Endodermal cell (in vitro differentiated cells): ENCODE measurements around the gene RBMS3. TPM values are rescaled to one million over a fixed set of nuclear protein-coding genes. Genes with fewer than 3 reads are reported as not detected.
A peak's percentile ranks its signal among the peaks of the same experiment; 100 is the strongest.

ENCODE experiments used
- DNase-seq: peaks from one replicate; pipeline ENCODE4 v3.0.0-alpha.2; 2017
- H3K27ac ChIP-seq: 2 replicates; pipeline ENCODE4 v1.5.1; 2013; ENCODE audit warnings: mild to moderate bottlenecking, low read depth, low read length, moderate library complexity
- H3K27me3 ChIP-seq: 2 replicates; pipeline ENCODE4 v1.6.1; 2013; ENCODE audit warnings: mild to moderate bottlenecking, low read length, moderate library complexity; ENCODE audit not compliant: insufficient read depth, control insufficient read depth, poor library complexity, severe bottlenecking
- H3K36me3 ChIP-seq: 2 replicates; pipeline ENCODE4 v1.7.0; 2013; ENCODE audit warnings: mild to moderate bottlenecking, low read length, moderate library complexity; ENCODE audit not compliant: control insufficient read depth, insufficient read depth
- H3K4me1 ChIP-seq: one replicate; pipeline ENCODE4 v1.7.0; 2013; ENCODE audit warnings: low read length; ENCODE audit not compliant: control insufficient read depth, insufficient read depth
- H3K4me3 ChIP-seq: 2 replicates; pipeline ENCODE4 v1.5.1; 2013; ENCODE audit warnings: mild to moderate bottlenecking, low read length, moderate library complexity
- H3K9ac ChIP-seq: 2 replicates; pipeline ENCODE4 v1.6.1; 2013; ENCODE audit warnings: mild to moderate bottlenecking, low read length, moderate library complexity; ENCODE audit not compliant: poor library complexity, severe bottlenecking; ENCODE audit errors: extremely low read depth
- H3K9me3 ChIP-seq: 2 replicates; pipeline ENCODE4 v1.6.1; 2013; ENCODE audit warnings: mild to moderate bottlenecking, low read length, moderate library complexity; ENCODE audit not compliant: control insufficient read depth
- H3K27ac Mint-ChIP-seq: 2 replicates; pipeline ENCODE4 v1.8.0; 2020; ENCODE audit warnings: mixed read lengths
- H3K27me3 Mint-ChIP-seq: 2 replicates; pipeline ENCODE4 v1.8.0; 2021; ENCODE audit warnings: mild to moderate bottlenecking, mixed read lengths; ENCODE audit not compliant: insufficient read depth
- H3K36me3 Mint-ChIP-seq: 2 replicates; pipeline ENCODE4 v1.8.0; 2020; ENCODE audit warnings: low read depth, mixed read lengths
- H3K4me1 Mint-ChIP-seq: 2 replicates; pipeline ENCODE4 v1.8.0; 2020; ENCODE audit warnings: mixed read lengths
- H3K4me3 Mint-ChIP-seq: 2 replicates; pipeline ENCODE4 v1.8.0; 2020; ENCODE audit warnings: mild to moderate bottlenecking, moderate library complexity, mixed read lengths
- H3K9me3 Mint-ChIP-seq: 2 replicates; pipeline ENCODE4 v1.8.0; 2020; ENCODE audit warnings: mild to moderate bottlenecking, mixed read lengths
- CTCF ChIP-seq: fragments of 200-600 bp; sonication (generic); conservative IDR thresholded peaks from 2 replicates; pipeline ENCODE4 v1.5.0; 2021; ENCODE audit warnings: antibody characterized with exemption, mild to moderate bottlenecking
- WGBS, 2 experiments: methylation state at CpG; one replicate each; pipeline versions ENCODE4 v1.1.5 to v1.1.7; 2013; ENCODE audit warnings: missing lambda C conversion rate in 2 of 2, mixed read lengths in 1 of 2; ENCODE audit not compliant: insufficient coverage in 1 of 2, insufficient read length in 1 of 2; 5-methylcytosine and 5-hydroxymethylcytosine counted together
- total RNA-seq, 2 donors: library from RNA; stranded (reverse); fragmentation: NEBNext Ultra II Directional in 1 of 2; extraction: Animal tissue kit (Norgen Biotek cat#: 25700) in 1 of 2; gene quantifications; 2 replicates in 1 of 2; 3 replicates in 1 of 2; pipeline ENCODE4 v1.2.1, GENCODE V29; 2021

The RBMS3 gene
- total RNA-seq, 2 donors from 2014 or later = 2.0 to 7.3 TPM

- Histone ChIP-seq H3K36me3 (no peaks in the 10 kb centered on the region), H3K27ac (peak overlapping the region; percentile 9), H3K9me3 (no peaks in the 10 kb centered on the region), H3K4me3 (no peak overlapping the region), H3K9ac (no peak overlapping the region), H3K27me3 (no peaks in the 10 kb centered on the region), H3K4me1 (no peaks in the 10 kb centered on the region)
- Mint-ChIP-seq H3K4me1 (peaks cover 12% of the 10 kb centered on the region), H3K36me3 (no peaks in the 10 kb centered on the region), H3K27me3 (no peaks in the 10 kb centered on the region), H3K4me3 (no peak overlapping the region), H3K9me3 (no peaks in the 10 kb centered on the region), H3K27ac (no peak overlapping the region)
- TF ChIP-seq CTCF = no peak
- DNase-seq = no peak
- 96% methylated on average over 5 of the region's 5 CpGs; no CpG with 5 or more reads in 1 of the 2 experiments for WGBS, 2 experiments
Observed at GRCh38 chr3:29454161-29454611, 173.3 kb downstream of the RBMS3 start.

GRCh38 chr3:29456901-29457300 lies 176.0 kb downstream of the RBMS3 start:
- Mint-ChIP-seq H3K36me3 (no peaks in the 10 kb centered on the region), H3K9me3 (no peaks in the 10 kb centered on the region), H3K27me3 (no peaks in the 10 kb centered on the region), H3K4me3 (no peak overlapping the region), H3K4me1 (peaks cover 12% of the 10 kb centered on the region), H3K27ac (no peak overlapping the region)
- TF ChIP-seq CTCF = no peak
- Histone ChIP-seq H3K9ac (no peak overlapping the region), H3K36me3 (no peaks in the 10 kb centered on the region), H3K4me3 (no peak overlapping the region), H3K27ac (no peak overlapping the region), H3K27me3 (no peaks in the 10 kb centered on the region), H3K4me1 (no peaks in the 10 kb centered on the region), H3K9me3 (no peaks in the 10 kb centered on the region)
- WGBS, 2 experiments = 88 to 91% methylated on average over 2 of the region's 2 CpGs
- DNase-seq = no peak

- Histone ChIP-seq H3K9me3 (no peaks in the 10 kb centered on the region), H3K4me1 (no peaks in the 10 kb centered on the region), H3K27ac (no peak overlapping the region), H3K9ac (no peak overlapping the region), H3K4me3 (no peak overlapping the region), H3K27me3 (no peaks in the 10 kb centered on the region), H3K36me3 (no peaks in the 10 kb centered on the region)
- Mint-ChIP-seq H3K27ac (no peak overlapping the region), H3K27me3 (no peaks in the 10 kb centered on the region), H3K4me3 (no peak overlapping the region), H3K9me3 (no peaks in the 10 kb centered on the region), H3K36me3 (no peaks in the 10 kb centered on the region), H3K4me1 (peaks cover 4% of the 10 kb centered on the region)
- no peak for TF ChIP-seq CTCF
- DNase-seq = no peak
- WGBS, 2 experiments = 86 to 100% methylated on average over 3 of the region's 3 CpGs
Observed at GRCh38 chr3:29463304-29463703, 182.4 kb downstream of the RBMS3 start.
